Raji (cell line): ENCODE data around the gene GSTA4.

ENCODE experiments used
- POLR2A ChIP-seq: IDR thresholded peaks from 2 replicates; pipeline ENCODE4 v1.6.1; 2011; ENCODE audit warnings: low read depth, low read length, control low read depth; ENCODE audit not compliant: insufficient read depth

Gene GSTA4

DNA sequence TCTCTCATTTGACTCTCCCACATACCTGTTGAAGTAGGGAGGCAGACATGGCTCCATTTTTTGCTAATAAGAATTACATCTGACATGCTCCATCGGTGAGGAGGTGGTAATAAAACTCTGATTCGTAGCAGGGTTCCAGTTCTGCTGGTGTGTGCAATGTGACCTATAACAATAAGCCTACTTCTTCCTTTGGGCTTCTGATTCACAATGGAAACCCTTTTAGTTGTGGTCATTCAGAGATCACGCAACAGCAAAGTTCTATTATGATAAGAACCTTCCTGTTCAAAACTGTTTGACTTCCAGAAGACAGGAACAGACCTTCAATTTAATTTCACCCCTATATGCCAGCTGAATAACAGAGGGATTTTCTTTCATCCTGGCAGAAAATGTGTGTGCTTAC is 31.4 kb upstream of the GSTA4 start:
- TF ChIP-seq POLR2A: no peak

DNA sequence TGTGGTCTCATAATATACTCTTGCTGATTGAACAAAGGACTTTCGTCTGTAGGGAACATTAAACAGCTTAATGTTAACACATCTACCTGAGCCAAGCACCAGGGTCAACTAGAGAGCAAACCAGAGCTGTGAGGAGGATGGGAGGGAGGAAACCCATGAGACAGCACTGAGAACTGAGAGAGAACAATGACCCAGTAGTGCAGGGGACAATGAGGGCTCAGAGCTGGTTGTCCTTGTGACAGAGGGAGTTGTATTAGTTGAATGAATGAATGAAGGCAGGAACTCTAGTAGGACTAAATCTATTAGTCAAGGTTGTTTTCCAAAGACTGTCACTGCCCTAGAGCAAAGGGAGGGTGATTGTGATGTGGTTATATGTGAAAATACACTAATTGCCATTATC is 28.2 kb upstream of the GSTA4 start:
- TF ChIP-seq POLR2A: no peak

DNA sequence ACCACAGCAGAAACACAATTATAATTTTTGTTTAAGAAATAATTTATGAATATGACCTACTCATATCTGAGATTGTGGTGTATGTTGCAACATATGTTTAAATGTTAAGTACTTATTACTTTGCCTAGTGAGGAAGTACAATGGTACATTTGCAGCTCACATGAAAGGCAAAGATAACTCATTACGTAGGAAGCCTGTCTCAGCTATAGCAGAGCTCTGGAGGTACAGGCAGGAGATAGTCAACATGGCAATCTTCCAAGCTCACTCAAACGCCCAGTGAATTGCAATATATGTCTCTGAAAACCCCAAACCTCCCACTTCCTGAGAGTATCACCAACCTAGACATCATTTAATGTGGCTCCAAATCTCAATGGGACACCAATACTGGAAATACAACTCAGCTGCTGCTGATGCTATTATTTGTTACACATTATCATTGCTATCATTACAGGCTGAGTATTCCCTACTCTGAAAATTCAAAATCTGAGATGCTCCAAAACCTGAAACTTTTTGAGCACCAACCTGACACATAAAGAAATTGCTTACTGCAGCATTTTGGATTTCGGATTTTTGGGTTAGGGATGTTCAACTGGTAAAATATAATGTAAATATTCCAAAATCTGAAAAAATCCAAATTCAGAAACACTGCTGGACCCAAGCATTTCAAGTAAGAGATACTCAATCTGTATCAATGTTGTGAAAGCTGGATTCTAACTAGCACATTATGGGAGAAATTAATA is 25.1 kb upstream of the GSTA4 start:
- no peak for TF ChIP-seq POLR2A

DNA sequence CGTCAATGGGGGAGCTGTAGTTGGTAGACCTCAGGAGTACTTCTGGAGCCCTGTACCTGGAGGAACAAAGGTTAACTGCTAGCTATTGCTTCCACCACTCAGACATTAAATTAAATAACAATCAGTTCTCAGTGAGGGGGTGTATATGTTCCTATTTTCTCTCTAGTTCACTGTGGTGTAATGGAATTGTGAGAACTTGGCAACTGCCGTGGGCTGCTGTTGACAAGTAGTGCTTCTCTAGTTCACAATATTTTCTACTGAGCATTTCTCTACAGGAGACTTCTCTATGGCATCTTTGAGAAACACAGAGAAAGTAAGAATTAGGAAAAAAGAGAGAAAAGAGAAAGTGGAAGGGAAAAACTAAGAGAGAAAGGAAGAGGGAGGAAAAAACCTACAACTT is 23.4 kb upstream of the GSTA4 start:
- no peak for TF ChIP-seq POLR2A

DNA sequence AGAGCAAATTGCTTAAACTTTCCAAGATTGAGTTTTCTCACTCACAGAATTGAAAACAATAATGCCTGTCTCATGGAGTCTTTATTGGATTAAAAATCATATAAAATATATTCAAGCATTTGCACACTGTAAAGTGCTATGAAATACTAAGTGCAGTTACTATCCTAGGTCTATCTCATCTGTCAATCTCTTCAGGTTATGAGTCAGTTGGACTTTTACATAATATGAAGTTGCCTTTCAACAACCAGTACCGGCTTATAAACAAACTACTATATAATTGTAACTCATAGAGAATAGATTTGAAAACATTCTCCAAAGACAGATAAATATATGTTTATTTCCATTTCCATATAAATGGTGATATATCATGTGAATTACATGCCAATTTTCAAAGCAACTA is 20.4 kb upstream of the GSTA4 start:
- no peak for TF ChIP-seq POLR2A

DNA sequence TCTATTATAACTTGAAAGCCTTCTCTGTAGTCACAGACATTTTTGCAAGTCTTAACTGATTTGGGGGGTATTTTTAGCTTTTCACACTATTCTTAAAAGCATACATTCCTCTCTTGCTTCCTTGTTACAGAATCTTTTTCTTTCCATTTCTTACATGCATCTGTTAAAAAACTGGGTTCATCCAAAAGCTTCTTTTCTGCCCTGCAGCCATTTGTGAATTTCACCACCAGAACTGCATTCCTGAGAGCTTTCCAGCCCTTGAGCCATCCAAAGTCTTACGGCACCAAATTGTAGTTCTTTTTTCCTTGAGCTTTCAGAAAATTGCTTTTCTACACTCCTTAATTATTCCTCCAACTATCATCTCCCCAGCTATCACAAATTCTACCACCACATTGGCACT is 19.7 kb upstream of the GSTA4 start:
- TF ChIP-seq POLR2A: no peak

DNA sequence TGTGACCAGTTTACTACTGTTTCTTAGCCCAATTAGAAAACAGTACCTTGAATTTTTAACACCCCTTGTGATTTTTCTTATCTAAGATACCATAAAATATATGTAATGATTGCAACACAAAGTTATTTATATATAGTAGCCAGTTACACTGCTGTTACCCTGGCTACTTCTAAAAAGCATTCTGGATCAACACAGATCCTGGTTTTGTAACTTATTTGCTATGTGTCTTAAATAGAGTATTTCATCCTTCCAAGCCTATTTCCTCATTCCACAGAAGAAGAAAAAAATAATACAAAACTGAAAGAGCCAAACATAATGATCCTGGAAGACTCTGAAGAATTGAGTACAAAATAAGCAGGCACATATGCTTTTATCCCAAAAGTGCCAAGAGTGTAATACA is 19.0 kb upstream of the GSTA4 start:
- no peak for TF ChIP-seq POLR2A

DNA sequence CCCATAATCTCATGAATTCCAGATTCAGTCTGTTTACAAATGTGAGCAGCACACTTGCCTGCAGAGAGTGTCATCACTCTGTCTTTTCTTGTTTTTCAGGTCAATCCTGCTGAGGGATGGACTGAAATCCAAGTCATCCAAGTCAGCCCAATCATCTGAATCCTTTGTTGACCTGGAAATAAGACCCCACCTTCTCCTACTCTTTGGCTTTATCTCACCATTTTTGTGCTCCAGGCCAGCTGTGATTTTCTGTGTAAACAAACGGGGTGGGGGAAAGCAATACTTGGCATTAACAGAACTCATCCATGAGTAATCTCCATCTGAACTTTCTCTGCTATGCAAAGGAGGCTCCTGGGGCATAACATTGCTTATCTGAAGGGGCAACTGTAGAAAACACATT is 16.9 kb upstream of the GSTA4 start:
- TF ChIP-seq POLR2A: no peak

DNA sequence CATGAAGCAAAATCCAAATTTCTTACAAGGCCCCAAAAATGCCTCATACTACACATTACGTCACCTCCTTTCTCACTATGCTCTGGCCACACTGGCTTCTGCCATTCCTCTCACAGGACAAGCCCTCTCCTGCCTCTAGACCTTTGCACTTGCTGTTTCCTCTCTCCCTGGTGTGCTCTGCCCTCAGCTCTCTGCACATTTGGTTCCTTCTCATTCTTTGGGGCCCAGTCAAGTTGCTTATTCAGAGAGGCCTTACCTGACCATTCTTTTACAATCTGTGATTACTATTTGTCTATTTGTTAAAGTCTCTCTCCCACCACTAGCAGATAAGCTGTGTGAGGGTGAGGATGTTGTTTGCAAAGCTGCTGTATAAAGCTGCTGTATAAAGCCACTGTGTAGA is 15.4 kb upstream of the GSTA4 start:
- TF ChIP-seq POLR2A: no peak

DNA sequence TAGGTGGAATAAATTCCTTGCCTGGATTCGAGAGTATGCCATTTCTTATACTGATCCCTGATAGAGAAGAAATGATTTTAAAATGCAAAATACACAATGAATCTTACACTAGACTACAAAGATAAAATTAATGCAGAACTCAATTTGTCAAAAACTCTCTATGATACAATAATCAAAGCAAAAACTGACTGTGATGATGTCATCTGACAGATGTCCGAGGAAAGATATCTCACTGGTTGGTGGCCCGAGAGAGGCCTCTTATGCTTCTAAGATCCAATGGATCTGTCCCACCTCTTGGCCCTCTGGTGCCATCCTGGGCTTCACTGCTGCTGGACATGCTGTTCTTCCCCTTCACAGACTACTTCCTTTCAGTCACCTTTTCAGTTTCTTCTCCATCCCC is 14.4 kb upstream of the GSTA4 start:
- no peak for TF ChIP-seq POLR2A

DNA sequence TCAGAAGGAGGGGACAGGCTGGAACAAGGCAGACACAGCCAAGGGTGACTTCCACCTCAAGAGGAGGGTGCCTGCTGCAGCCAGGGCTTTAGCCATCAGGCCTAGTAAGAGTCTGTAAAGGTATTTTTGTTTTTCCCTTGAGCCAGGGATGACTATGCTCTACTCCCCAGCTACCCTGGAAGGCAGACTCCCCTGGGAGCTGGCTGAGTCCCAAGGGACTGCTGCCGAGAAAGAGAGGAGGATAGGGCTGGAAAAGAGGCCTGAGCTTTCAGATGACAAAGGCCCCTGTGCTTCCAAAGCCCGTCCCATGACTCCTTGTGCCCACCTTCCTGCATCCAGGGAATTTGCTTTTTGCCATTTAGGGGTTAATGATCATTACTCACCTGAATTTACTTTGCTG is 14.0 kb upstream of the GSTA4 start:
- TF ChIP-seq POLR2A: no peak

DNA sequence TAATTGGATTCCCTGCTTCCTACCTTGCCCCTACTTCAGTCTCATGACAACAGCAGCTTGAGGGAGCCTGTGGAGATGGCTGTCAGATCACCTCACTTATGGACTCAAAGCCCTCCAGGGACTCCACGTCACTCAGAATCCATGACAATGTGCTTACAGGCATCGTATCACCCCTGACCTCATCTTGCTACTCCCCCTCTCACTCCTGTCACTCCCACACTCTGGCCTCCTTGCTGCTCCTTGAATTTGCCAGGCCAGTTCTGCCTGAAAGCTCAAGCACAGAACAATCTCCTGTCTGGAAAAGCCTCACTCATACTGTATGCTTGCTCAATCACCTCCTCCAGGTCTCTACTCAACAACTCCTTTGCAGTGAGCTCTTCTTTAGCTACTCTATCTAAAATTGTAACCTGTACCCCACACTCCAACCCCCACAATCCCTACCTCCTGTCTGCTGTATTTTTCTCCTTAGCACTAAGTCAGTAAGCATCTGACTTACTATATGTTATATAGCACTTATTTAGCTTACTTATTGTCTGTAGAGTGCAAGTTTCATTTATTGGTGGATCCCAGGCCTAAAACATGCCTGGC is 10.7 kb upstream of the GSTA4 start:
- TF ChIP-seq POLR2A: no peak

DNA sequence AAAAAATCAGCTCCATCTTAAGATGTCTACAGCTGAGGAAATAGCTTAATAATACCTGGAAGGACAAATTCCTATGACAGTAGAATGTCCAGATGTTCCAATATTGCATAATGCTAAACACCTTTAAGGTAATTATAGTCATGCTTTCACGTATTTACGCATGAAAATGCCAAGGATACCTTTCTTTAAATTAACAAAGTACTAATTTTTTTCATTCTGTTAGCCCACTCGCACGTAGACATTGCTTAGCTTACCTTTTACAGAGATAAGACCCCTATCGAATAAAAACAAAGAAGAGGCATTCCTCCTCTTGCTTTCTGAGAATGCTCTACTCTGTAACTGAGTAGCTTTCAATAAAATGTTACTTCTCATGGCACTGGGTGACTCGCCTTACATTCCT is 4.4 kb upstream of the GSTA4 start:
- TF ChIP-seq POLR2A: no peak

DNA sequence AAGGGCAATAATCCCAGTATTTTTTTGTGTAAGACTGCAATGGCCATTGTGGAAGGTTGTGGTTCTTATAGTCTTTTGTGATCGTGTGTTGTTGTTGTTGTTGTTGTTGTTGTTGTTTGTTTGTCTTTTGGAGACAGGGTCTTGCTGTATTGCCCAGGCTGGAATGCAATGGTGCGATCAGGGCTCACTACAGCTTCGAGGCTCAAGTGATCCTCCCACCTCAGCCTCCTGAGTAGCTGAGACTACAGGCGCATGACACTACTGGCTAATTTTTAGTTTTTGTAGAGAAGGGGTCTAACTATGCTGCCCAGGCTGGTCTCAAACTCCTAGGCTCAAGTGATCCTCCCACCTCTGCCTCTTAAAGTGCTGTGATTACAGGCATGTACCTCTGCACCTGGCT is 3.5 kb upstream of the GSTA4 start:
- no peak for TF ChIP-seq POLR2A

DNA sequence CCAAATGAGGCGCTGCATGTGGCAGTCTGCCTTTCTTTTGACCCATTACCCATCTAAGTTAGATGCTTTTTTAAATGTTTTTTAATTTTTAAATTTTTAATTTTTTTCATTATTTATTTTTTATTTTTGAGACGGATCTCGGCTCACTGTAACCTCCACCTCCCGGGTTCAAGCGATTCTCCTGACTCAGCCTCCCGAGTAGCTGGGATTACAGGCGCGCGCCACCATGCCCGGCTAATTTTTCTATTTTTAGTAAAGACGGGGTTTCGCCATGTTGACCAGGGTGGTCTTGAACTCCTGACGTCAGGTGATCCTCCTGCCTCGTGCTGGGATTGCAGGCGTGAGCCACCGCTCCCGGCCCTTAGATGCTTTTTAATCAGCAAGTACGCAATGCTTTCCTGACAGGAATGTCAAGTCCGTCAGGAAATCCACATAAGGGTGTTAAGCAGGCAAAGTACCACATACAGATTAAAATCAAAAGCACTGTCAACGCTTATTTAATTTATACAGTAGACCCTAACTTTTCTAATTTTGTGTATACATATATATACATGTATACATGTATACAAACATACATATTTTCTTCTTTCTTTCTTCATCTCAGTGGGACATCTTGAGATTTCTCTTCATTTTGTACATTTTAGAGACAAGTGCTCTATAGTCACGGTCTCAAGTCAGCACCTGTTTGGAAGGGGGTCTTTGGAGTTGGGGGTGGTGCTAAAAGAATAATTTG is 995 bp upstream of the GSTA4 start:
- TF ChIP-seq POLR2A: no peak

DNA sequence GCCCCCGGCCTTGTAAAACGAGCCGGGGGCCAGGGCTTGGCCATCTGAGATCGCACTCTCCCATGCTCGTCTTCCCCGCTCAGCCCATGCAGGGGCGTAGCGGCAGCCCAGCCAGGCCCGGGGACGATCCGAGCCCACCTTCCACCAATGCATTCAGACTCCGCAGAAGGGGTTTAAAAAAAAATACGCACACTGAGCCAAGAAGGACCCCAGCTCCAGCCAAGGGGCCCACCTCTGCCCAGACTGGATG is 320 bp downstream of the GSTA4 start:
- TF ChIP-seq POLR2A: no peak
